Thoracic aorta (tissue), 2 donors: Measurements from ENCODE around the gene FLNC. TPM values are rescaled to one million over a fixed set of nuclear protein-coding genes. Genes with fewer than 3 reads are reported as not detected.

ENCODE experiments used
- ATAC-seq: fragments of 150-250 bp; one replicate; pipeline ENCODE4 v1.8.0; 2017; ENCODE audit warnings: low read depth; ENCODE audit not compliant: insufficient number of reproducible peaks, low FRiP score
- DNase-seq: peaks from one replicate; pipeline ENCODE4 v3.0.0-alpha.2; 2020; ENCODE audit warnings: low spot score
- H3K27ac ChIP-seq, 2 donors: fragments of 200-600 bp; sonication (generic); 1 replicate in 1 of 2; 2 replicates in 1 of 2; pipeline ENCODE4 v1.5.1; 2016; ENCODE audit warnings: mild to moderate bottlenecking in 2 of 2, moderate library complexity in 2 of 2
- H3K27me3 ChIP-seq: fragments of 200-600 bp; sonication (generic); replicated peaks from 2 replicates; pipeline ENCODE4 v1.6.0; 2016; ENCODE audit warnings: mild to moderate bottlenecking; ENCODE audit not compliant: insufficient read depth
- H3K36me3 ChIP-seq: fragments of 200-600 bp; sonication (generic); one replicate; pipeline ENCODE4 v1.5.1; 2016
- H3K4me1 ChIP-seq, 2 donors: fragments of 200-600 bp; sonication (generic); 1 replicate in 1 of 2; 2 replicates in 1 of 2; pipeline versions ENCODE4 v1.5.1 to v1.6.0; 2016; ENCODE audit warnings: low read depth in 2 of 2, mild to moderate bottlenecking in 1 of 2; ENCODE audit not compliant: control insufficient read depth in 1 of 2
- H3K4me3 ChIP-seq: fragments of 200-600 bp; sonication (generic); 2 replicates; pipeline ENCODE4 v1.5.1; 2016; ENCODE audit warnings: mild to moderate bottlenecking
- H3K9me3 ChIP-seq: fragments of 200-600 bp; sonication (generic); 2 replicates; pipeline ENCODE4 v1.5.1; 2016
- total RNA-seq, 2 donors: library from RNA; depleted of rRNA; stranded (reverse); fragments of >200 nt; gene quantifications; one replicate each; pipeline versions ENCODE4 v1.1.0 to v1.2.3, GENCODE V29; 2016
- TF ChIP-seq, protein P1 (sequence below): fragments of 200-600 bp; sonication (generic); IDR thresholded peaks from one replicate; pipeline ENCODE4 v1.5.1; 2019; ENCODE audit warnings: antibody characterized with exemption

Gene FLNC
- total RNA-seq, 2 donors from 2014 or later: 157 to 273 TPM

DNA sequence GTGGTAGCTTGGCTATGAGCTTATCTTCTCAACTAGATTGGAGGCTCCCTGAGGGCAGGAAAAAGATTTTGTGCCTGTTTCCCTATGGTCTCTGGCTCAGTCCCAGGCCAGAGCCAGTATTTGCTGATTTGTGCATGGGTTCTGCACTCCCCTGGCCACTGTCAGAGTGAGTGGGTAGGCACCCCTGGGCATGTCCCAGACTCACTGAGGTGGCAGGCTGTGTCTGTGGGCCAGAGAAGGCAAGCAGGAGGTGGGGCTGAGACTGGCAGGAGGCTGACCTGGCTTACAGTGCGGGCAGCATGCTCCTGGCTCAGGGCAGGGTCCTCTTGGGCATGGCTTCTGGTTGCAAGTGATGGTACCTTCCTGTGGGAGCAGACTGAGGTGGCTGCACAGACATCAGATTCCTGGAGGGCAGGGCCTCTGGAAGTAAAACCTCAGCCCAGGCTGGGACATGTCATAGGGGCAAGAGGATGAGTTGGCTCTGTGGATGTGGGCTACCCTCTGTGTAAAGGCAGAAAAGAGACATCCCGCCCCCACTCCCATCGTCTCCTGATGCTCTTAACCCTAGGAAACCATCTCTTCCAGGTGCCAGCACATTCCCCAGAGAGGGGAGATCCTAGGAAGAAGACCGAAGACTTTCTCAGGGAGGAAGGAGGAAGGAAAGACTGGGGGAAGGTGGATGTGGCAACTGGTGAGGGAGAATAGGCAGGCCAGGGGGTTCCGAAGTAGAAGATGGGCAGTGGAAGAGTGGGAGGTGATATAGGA lies 76.0 kb downstream of the FLNC start:
- DNase-seq: no peak
- H3K4me3 ChIP-seq: no peak overlapping the region
- TF ChIP-seq, protein P1, sequence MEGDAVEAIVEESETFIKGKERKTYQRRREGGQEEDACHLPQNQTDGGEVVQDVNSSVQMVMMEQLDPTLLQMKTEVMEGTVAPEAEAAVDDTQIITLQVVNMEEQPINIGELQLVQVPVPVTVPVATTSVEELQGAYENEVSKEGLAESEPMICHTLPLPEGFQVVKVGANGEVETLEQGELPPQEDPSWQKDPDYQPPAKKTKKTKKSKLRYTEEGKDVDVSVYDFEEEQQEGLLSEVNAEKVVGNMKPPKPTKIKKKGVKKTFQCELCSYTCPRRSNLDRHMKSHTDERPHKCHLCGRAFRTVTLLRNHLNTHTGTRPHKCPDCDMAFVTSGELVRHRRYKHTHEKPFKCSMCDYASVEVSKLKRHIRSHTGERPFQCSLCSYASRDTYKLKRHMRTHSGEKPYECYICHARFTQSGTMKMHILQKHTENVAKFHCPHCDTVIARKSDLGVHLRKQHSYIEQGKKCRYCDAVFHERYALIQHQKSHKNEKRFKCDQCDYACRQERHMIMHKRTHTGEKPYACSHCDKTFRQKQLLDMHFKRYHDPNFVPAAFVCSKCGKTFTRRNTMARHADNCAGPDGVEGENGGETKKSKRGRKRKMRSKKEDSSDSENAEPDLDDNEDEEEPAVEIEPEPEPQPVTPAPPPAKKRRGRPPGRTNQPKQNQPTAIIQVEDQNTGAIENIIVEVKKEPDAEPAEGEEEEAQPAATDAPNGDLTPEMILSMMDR: no peak
- no peak overlapping the region for H3K27ac ChIP-seq
- no peaks in the 10 kb centered on the region for H3K27me3 ChIP-seq
- H3K4me1 ChIP-seq: peaks cover 0 to 13% of the 10 kb centered on the region in 2 donors
- no peak for ATAC-seq
- H3K9me3 ChIP-seq: no peaks in the 10 kb centered on the region
- no peaks in the 10 kb centered on the region for H3K36me3 ChIP-seq

DNA sequence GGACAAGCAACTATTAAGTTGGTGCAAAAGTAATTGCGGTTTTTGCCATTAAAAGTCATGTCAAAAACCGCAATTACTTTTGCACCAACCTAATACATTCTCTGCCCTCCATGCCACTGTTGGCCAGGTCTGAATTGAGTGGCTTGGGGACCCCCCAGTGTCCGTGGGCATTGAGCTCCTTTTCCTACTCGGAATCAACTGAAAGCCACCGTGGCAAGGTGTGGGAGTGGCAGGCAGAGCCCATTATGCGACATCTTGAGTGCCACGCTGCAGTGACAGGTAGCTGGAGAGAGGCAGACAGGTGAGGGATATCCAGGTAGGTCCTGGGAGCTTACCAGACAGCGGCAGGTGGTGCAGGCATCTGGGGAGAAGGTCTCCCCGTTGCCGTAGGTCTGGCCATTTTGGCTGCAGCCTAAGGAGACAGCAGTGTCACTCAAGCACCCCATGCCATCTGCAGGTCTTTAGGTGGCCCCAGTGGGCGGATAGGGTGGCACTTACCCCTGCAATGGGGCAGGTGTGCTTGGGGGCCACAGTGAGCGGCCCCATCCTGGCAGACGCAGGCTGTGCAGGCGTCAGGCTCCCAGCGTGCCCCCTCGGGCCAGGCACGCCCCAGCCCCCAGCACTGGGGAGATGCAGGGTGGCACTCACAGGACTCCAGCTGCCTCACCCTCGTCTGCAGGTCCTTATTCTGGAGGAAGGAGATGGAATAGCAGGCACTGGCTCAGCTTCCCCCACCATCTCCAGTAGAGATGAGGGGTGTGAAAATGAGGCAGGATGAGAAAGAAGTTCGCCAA lies 76.8 kb downstream of the FLNC start:
- ATAC-seq (no peak), DNase-seq (no peak)
- no peaks in the 10 kb centered on the region for H3K9me3 ChIP-seq
- no peak overlapping the region for H3K4me3 ChIP-seq
- TF ChIP-seq, protein P1: no peak
- H3K27ac ChIP-seq: no peak overlapping the region
- no peaks in the 10 kb centered on the region for H3K27me3 ChIP-seq
- peaks cover 0 to 13% of the 10 kb centered on the region in 2 donors for H3K4me1 ChIP-seq
- H3K36me3 ChIP-seq: no peaks in the 10 kb centered on the region

Other genes with a start within 250 kb of the FLNC start
- 1 to 10 TPM in 1 of 2 donors, under 1 TPM in 1; 0.81 to 2.3 TPM for gene GARIN1A, start 158.1 kb upstream of the FLNC start, total RNA-seq
- 100 to 1,000 TPM; 204 to 255 TPM for gene CALU, start 91.0 kb upstream of the FLNC start, total RNA-seq
- not detected for gene OPN1SW, start 54.6 kb upstream of the FLNC start, total RNA-seq
- gene CCDC136, start 38.4 kb upstream of the FLNC start, total RNA-seq: 10 to 100 TPM; 29.3 to 34.7 TPM
- gene ATP6V1F, start 32.5 kb downstream of the FLNC start, total RNA-seq: 10 to 100 TPM; 73.6 to 96.0 TPM
- 1 to 10 TPM in 1 of 2 donors, under 1 TPM in 1; 0.81 to 2.0 TPM for gene KCP, start 80.3 kb downstream of the FLNC start, total RNA-seq
- gene IRF5, start 107.5 kb downstream of the FLNC start, total RNA-seq: 10 to 100 TPM; 11.9 to 25.0 TPM
- gene TNPO3, start 224.7 kb downstream of the FLNC start, total RNA-seq: 10 to 100 TPM; 28.6 to 29.5 TPM